MCF 10A (cell line): ENCODE data around the gene CPED1. TPM values are rescaled to one million over a fixed set of nuclear protein-coding genes. Genes with fewer than 3 reads are reported as not detected.

ENCODE experiments used
- BruUV-seq: library from RNA; stranded (reverse); fragments of 400-500 nt; replicated peaks from 2 replicates; lab custom pipeline; 2021; lab: Mats Ljungman, UMichigan
- CTCF ChIA-PET: fragments of 300-600 bp; sonication (Branson Sonifier 250); formaldehyde crosslinking; extraction: SDS; loops from one replicate; lab custom pipeline; 2021; ENCODE audit warnings: antibody characterized with exemption, inconsistent platforms; lab: Yijun Ruan, JAX
- POLR2A ChIA-PET: fragments of 300-600, 350-650 bp; sonication (Branson Sonifier 250); formaldehyde crosslinking; extraction: SDS; loops from one replicate; lab custom pipeline; 2020; ENCODE audit warnings: antibody characterized with exemption, inconsistent platforms; lab: Yijun Ruan, JAX
- DNase-seq: peaks from one replicate; pipeline ENCODE4 v3.0.0-alpha.2; 2018; ENCODE audit not compliant: unreplicated experiment
- H3K27ac Mint-ChIP-seq: one replicate; pipeline ENCODE4 v1.8.0; 2022; ENCODE audit warnings: mild to moderate bottlenecking, low read depth, mixed read lengths; ENCODE audit not compliant: unreplicated experiment
- H3K27me3 Mint-ChIP-seq: one replicate; pipeline ENCODE4 v1.8.0; 2022; ENCODE audit warnings: mixed read lengths; ENCODE audit not compliant: insufficient read depth, unreplicated experiment
- H3K36me3 Mint-ChIP-seq: one replicate; pipeline ENCODE4 v1.8.0; 2022; ENCODE audit warnings: mild to moderate bottlenecking, moderate library complexity, mixed read lengths; ENCODE audit not compliant: insufficient read depth, unreplicated experiment
- H3K4me1 Mint-ChIP-seq: one replicate; pipeline ENCODE4 v1.8.0; 2022; ENCODE audit warnings: mixed read lengths; ENCODE audit not compliant: insufficient read depth, unreplicated experiment
- H3K4me3 Mint-ChIP-seq: one replicate; pipeline ENCODE4 v1.8.0; 2022; ENCODE audit warnings: mild to moderate bottlenecking, moderate library complexity, mixed read lengths; ENCODE audit not compliant: unreplicated experiment
- H3K9me3 Mint-ChIP-seq: one replicate; pipeline ENCODE4 v1.8.0; 2022; ENCODE audit warnings: mixed read lengths; ENCODE audit not compliant: unreplicated experiment
- CTCF ChIP-seq: fragments of 200-600 bp; IDR thresholded peaks from one replicate; pipeline ENCODE4 v1.8.0; 2022; ENCODE audit warnings: antibody characterized with exemption, mild to moderate bottlenecking; ENCODE audit not compliant: unreplicated experiment
- intact Hi-C: fragments of 100-400 bp; cut with micrococcal nuclease; formaldehyde crosslinking; loops from 2 replicates; pipeline ENCODE4 v1.14.1; 2022
- total RNA-seq: library from RNA; stranded (reverse); gene quantifications from 2 replicates; pipeline ENCODE4 v1.2.3, GENCODE V29; 2022

The CPED1 gene
- total RNA-seq, 1 experiment from 2014 or later, result not detected

- H3K4me3 Mint-ChIP-seq, result peak overlapping the region; percentile 54
- H3K27me3 Mint-ChIP-seq, result peaks cover 59% of the 10 kb centered on the region
- no peak overlapping the region for H3K27ac Mint-ChIP-seq
- peaks cover 5% of the 10 kb centered on the region for H3K4me1 Mint-ChIP-seq
- H3K9me3 Mint-ChIP-seq, result no peaks in the 10 kb centered on the region
- DNase-seq, result no peak
- no TSS peak for BruUV-seq
- intact Hi-C loops, result loop anchor here (10.0 kb wide), 1 partner anchor 205 kb away; no protein-coding TSS in a partner anchor
- no peaks in the 10 kb centered on the region for H3K36me3 Mint-ChIP-seq
- CTCF ChIA-PET, result interaction anchor here (0.6 to 0.8 kb wide), 4 partner anchors 31 to 477 kb away, joined by 3 to 4 read pairs (median 3); no protein-coding TSS in a partner anchor
- POLR2A ChIA-PET, result no interaction called here
- TF ChIP-seq CTCF, result no peak
Measured at GRCh38 chr7:121330053-121330833, 341.7 kb downstream of the CPED1 start.

- Mint-ChIP-seq H3K4me3 (no peak overlapping the region), H3K27ac (no peak overlapping the region), H3K36me3 (no peaks in the 10 kb centered on the region), H3K4me1 (peaks cover 5% of the 10 kb centered on the region), H3K27me3 (peaks cover 67% of the 10 kb centered on the region), H3K9me3 (no peaks in the 10 kb centered on the region)
- no peak for DNase-seq
- intact Hi-C loops, result loop anchor here (10.0 kb wide), 1 partner anchor 206 kb away; no protein-coding TSS in a partner anchor
- no peak for TF ChIP-seq CTCF
- ChIA-PET POLR2A (no interaction called here), CTCF (interaction anchor here (0.6 to 0.9 kb wide), 3 partner anchors 22 to 476 kb away, joined by 3 to 4 read pairs (median 3); no protein-coding TSS in a partner anchor)
- BruUV-seq, result no TSS peak
Measured at GRCh38 chr7:121331048-121331447, 342.5 kb downstream of the CPED1 start.

- H3K4me3 Mint-ChIP-seq, result no peak overlapping the region
- intact Hi-C loops, result loop anchor here (10.0 kb wide), 1 partner anchor 207 kb away; no protein-coding TSS in a partner anchor
- no peak for TF ChIP-seq CTCF
- ChIA-PET CTCF (interaction anchor here (0.9 kb wide), 1 partner anchor 21 kb away, joined by 3 read pairs; no protein-coding TSS in a partner anchor), POLR2A (no interaction called here)
- H3K4me1 Mint-ChIP-seq, result peaks cover 5% of the 10 kb centered on the region
- no peaks in the 10 kb centered on the region for H3K36me3 Mint-ChIP-seq
- H3K27me3 Mint-ChIP-seq, result peaks cover 73% of the 10 kb centered on the region
- BruUV-seq, result no TSS peak
- H3K9me3 Mint-ChIP-seq, result no peaks in the 10 kb centered on the region
- no peak for DNase-seq
- no peak overlapping the region for H3K27ac Mint-ChIP-seq
Measured at GRCh38 chr7:121331574-121331973, 343.1 kb downstream of the CPED1 start.

GRCh38 chr7:121334376-121334775 is 345.9 kb downstream of the CPED1 start:
- CTCF ChIA-PET, result interaction anchor here (0.5 kb wide), 1 partner anchor 675 kb away, joined by 3 read pairs; no protein-coding TSS in a partner anchor
- intact Hi-C loops, result loop anchor here (10.0 kb wide), 1 partner anchor 210 kb away; no protein-coding TSS in a partner anchor
- POLR2A ChIA-PET, result no interaction called here
- BruUV-seq, result no TSS peak
- no peak for TF ChIP-seq CTCF
- Mint-ChIP-seq H3K4me3 (no peak overlapping the region), H3K36me3 (no peaks in the 10 kb centered on the region), H3K27ac (no peak overlapping the region), H3K27me3 (peaks cover 57% of the 10 kb centered on the region), H3K9me3 (no peaks in the 10 kb centered on the region), H3K4me1 (peaks cover 5% of the 10 kb centered on the region)
- no peak for DNase-seq
